OCI-LY3 (cell line): Measurements from ENCODE around the gene DOCK1.

Experiments used
- H2AFZ ChIP-seq: fragments of 200-600, 300-600 bp; shearing (Covaris generic); 2 replicates; pipeline ENCODE4 v1.6.0; 2014; ENCODE audit warnings: antibody characterized with exemption, low read depth, low read length
- H3K27ac ChIP-seq: fragments of 200-600, 300-600 bp; sonication (generic); 2 replicates; pipeline ENCODE4 v1.5.1; 2014; ENCODE audit warnings: mild to moderate bottlenecking, low read length, moderate library complexity, mixed read lengths
- H3K27me3 ChIP-seq: fragments of 200-600, 300-600 bp; sonication (generic); 2 replicates; pipeline ENCODE4 v1.6.1; 2014; ENCODE audit warnings: low read depth, low read length, mixed read lengths
- H3K36me3 ChIP-seq: fragments of 200-600, 300-600 bp; sonication (generic); replicated peaks from 2 replicates; pipeline ENCODE3; 2014; ENCODE audit warnings: low read depth, low read length, mixed read lengths
- H3K4me1 ChIP-seq: fragments of 300-600, 200-600 bp; sonication (generic); 2 replicates; pipeline ENCODE4 v1.6.1; 2014; ENCODE audit warnings: low read length, mixed read lengths
- H3K4me2 ChIP-seq: fragments of 200-600, 300-600 bp; sonication (generic); 2 replicates; pipeline ENCODE4 v1.6.1; 2014; ENCODE audit warnings: low read length, mixed read lengths
- H3K4me3 ChIP-seq: fragments of 300-600, 200-600 bp; sonication (generic); 2 replicates; pipeline ENCODE4 v1.5.1; 2014; ENCODE audit warnings: antibody characterized with exemption, mild to moderate bottlenecking, low read length, moderate library complexity
- H3K79me2 ChIP-seq: fragments of 300-600, 200-600 bp; shearing (Covaris generic); 2 replicates; pipeline ENCODE4 v1.6.1; 2014; ENCODE audit warnings: mild to moderate bottlenecking, low read length, mixed read lengths
- H3K9ac ChIP-seq: fragments of 300-600, 200-600 bp; shearing (Covaris generic); 2 replicates; pipeline ENCODE4 v1.6.0; 2014; ENCODE audit warnings: mild to moderate bottlenecking, low read length, moderate library complexity
- H3K9me3 ChIP-seq: fragments of 200-600, 300-600 bp; shearing (Covaris generic); 2 replicates; pipeline ENCODE4 v1.6.1; 2014; ENCODE audit warnings: low read length, mixed read lengths; ENCODE audit not compliant: insufficient read depth
- H4K20me1 ChIP-seq: fragments of 200-600, 300-600 bp; sonication (generic); 2 replicates; pipeline ENCODE4 v1.6.1; 2016; ENCODE audit warnings: low read length, mixed read lengths; ENCODE audit not compliant: insufficient read depth
- CTCF ChIP-seq: fragments of 200-600, 300-600 bp; sonication (generic); IDR thresholded peaks from 2 replicates; pipeline ENCODE4 v1.5.1; 2014; ENCODE audit warnings: antibody characterized with exemption, low read length, low read depth
- EZH2phosphoT487 ChIP-seq: fragments of 200-600 bp; shearing (Covaris generic); IDR thresholded peaks from 2 replicates; pipeline ENCODE4 v1.6.1; 2018; ENCODE audit warnings: antibody characterized with exemption, mixed run types, low read depth

DOCK1 gene

GRCh38 chr10:127067542-127068194 is 162.4 kb downstream of the DOCK1 start:
- no peaks in the 10 kb centered on the region for H3K36me3 ChIP-seq

GRCh38 chr10:127068485-127068884 is 163.3 kb downstream of the DOCK1 start:
- Histone ChIP-seq H3K4me3 (no peak overlapping the region), H3K79me2 (no peaks in the 10 kb centered on the region), H3K36me3 (no peaks in the 10 kb centered on the region), H3K27me3 (no peaks in the 10 kb centered on the region), H3K4me1 (no peaks in the 10 kb centered on the region), H3K27ac (no peak overlapping the region), H2AFZ (no peak overlapping the region), H3K4me2 (no peak overlapping the region), H3K9me3 (no peaks in the 10 kb centered on the region), H3K9ac (no peak overlapping the region), H4K20me1 (no peaks in the 10 kb centered on the region)
- TF ChIP-seq CTCF = no peak
- no peak for TF ChIP-seq EZH2phosphoT487

More at GRCh38 chr10:127067542-127068194, 162.4 kb downstream of the DOCK1 start:
- no peaks in the 10 kb centered on the region for H3K9me3 ChIP-seq
- H3K9ac ChIP-seq = no peak overlapping the region
- H3K4me1 ChIP-seq = no peaks in the 10 kb centered on the region
- no peak overlapping the region for H3K4me2 ChIP-seq
- no peaks in the 10 kb centered on the region for H3K79me2 ChIP-seq
- H3K4me3 ChIP-seq = no peak overlapping the region
- H4K20me1 ChIP-seq = no peaks in the 10 kb centered on the region
- TF ChIP-seq CTCF = no peak
- TF ChIP-seq EZH2phosphoT487 = no peak
- no peak overlapping the region for H2AFZ ChIP-seq
- no peak overlapping the region for H3K27ac ChIP-seq
- no peaks in the 10 kb centered on the region for H3K27me3 ChIP-seq

- Histone ChIP-seq H3K9ac (no peak overlapping the region), H3K27ac (no peak overlapping the region), H3K79me2 (no peaks in the 10 kb centered on the region), H3K4me2 (no peak overlapping the region), H3K4me3 (no peak overlapping the region), H3K36me3 (no peaks in the 10 kb centered on the region), H2AFZ (no peak overlapping the region), H3K9me3 (no peaks in the 10 kb centered on the region), H3K27me3 (no peaks in the 10 kb centered on the region), H3K4me1 (no peaks in the 10 kb centered on the region), H4K20me1 (no peaks in the 10 kb centered on the region)
- TF ChIP-seq CTCF (no peak), EZH2phosphoT487 (no peak)
Measured at GRCh38 chr10:127069436-127069835, 164.2 kb downstream of the DOCK1 start.

GRCh38 chr10:127071126-127071525 is 165.9 kb downstream of the DOCK1 start:
- no peak overlapping the region for H3K4me2 ChIP-seq
- TF ChIP-seq CTCF (no peak), EZH2phosphoT487 (no peak)

More at GRCh38 chr10:127071126-127071525, 165.9 kb downstream of the DOCK1 start:
- Histone ChIP-seq H3K9me3 (no peaks in the 10 kb centered on the region), H4K20me1 (no peaks in the 10 kb centered on the region), H3K4me3 (no peak overlapping the region), H3K27ac (no peak overlapping the region), H3K9ac (no peak overlapping the region), H3K79me2 (no peaks in the 10 kb centered on the region), H3K4me1 (no peaks in the 10 kb centered on the region), H3K27me3 (no peaks in the 10 kb centered on the region), H2AFZ (no peak overlapping the region), H3K36me3 (no peaks in the 10 kb centered on the region)
